ENCODE results near the gene NEK2.
"Not testable (repeated sequence)": the region's sequence is repeated elsewhere in the genome, so short reads cannot be mapped to it uniquely, and the experiment has no call there.

NEK2 gene

DNA sequence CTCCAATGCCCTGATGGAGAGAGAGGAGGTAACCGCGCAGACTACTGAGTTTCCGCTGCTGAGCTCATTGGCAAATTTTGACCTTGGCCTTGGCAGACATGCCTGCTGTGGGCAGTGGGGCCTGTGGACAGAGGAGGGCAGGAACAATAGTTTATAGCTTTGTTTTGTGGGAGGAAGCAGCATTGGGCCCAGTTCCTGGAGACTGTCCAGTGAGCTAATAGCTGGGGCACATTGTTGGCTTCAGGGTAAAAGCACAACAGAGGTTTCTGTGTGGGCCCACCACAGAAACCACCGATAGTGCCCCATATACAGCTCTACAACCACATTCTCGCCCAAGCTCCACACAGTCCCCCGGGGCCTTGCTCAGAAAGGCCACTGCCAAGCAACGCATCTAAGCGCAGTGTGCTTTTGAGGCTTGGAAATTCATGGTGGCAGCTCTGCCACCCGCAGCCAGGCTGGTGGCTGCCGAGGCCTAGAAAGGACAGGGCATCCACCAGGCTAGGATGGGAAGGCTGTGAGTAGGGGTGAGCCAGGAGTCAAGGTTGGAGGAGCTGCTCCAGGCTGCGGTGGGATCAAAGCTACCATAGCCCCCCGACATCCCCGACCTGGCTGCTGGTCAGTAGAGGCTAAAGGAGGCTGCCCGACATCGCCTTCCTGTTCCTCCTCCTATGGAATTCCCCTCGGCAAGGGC, 43.2 kb downstream of the NEK2 start:
- no peak overlapping the region for H3K27ac ChIP-seq (ENCODE audit: low read depth, low read length)
- no peaks in the 10 kb centered on the region for H3K9me3 ChIP-seq (ENCODE audit: control insufficient read depth, insufficient read depth, low read depth, low read length)
- H3K9ac ChIP-seq (ENCODE audit: low read length): no peak overlapping the region
- no peaks in the 10 kb centered on the region for H3K27me3 ChIP-seq (ENCODE audit: control insufficient read depth, insufficient read depth, low read length)
- H3K4me1 ChIP-seq (ENCODE audit: control insufficient read depth, insufficient read depth, low read length): peaks cover 26% of the 10 kb centered on the region
- H3K36me3 ChIP-seq (ENCODE audit: control insufficient read depth, insufficient read depth, low read length): no peaks in the 10 kb centered on the region
- no peak overlapping the region for H3K4me3 ChIP-seq (ENCODE audit: low read depth, low read length)

DNA sequence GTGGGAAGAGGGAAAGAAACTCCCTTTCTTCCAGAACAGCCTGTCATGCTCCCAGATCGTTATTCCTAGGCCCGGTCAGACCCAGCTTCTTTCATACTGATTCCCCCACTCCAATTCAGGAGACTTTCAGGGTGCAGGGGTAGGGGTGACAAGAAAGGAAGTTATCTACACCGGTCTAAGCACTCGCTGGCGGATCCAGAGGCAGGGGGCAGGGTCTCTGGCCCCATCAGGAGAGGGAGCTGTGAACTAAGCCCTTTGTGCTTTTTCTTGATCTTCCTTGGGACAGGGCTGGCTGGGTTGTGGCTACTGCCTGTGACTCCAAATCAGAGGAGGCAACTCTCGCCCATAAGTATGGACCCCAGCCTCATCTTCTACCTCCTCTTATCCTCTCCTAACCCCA, 44.3 kb downstream of the NEK2 start:
- Histone ChIP-seq H3K9me3 (ENCODE audit: control insufficient read depth, insufficient read depth, low read depth, low read length) (no peaks in the 10 kb centered on the region), H3K27me3 (ENCODE audit: control insufficient read depth, insufficient read depth, low read length) (no peaks in the 10 kb centered on the region), H3K4me3 (ENCODE audit: low read depth, low read length) (no peak overlapping the region), H3K9ac (ENCODE audit: low read length) (no peak overlapping the region), H3K36me3 (ENCODE audit: control insufficient read depth, insufficient read depth, low read length) (no peaks in the 10 kb centered on the region), H3K4me1 (ENCODE audit: control insufficient read depth, insufficient read depth, low read length) (peaks cover 26% of the 10 kb centered on the region), H3K27ac (ENCODE audit: low read depth, low read length) (no peak overlapping the region)

DNA sequence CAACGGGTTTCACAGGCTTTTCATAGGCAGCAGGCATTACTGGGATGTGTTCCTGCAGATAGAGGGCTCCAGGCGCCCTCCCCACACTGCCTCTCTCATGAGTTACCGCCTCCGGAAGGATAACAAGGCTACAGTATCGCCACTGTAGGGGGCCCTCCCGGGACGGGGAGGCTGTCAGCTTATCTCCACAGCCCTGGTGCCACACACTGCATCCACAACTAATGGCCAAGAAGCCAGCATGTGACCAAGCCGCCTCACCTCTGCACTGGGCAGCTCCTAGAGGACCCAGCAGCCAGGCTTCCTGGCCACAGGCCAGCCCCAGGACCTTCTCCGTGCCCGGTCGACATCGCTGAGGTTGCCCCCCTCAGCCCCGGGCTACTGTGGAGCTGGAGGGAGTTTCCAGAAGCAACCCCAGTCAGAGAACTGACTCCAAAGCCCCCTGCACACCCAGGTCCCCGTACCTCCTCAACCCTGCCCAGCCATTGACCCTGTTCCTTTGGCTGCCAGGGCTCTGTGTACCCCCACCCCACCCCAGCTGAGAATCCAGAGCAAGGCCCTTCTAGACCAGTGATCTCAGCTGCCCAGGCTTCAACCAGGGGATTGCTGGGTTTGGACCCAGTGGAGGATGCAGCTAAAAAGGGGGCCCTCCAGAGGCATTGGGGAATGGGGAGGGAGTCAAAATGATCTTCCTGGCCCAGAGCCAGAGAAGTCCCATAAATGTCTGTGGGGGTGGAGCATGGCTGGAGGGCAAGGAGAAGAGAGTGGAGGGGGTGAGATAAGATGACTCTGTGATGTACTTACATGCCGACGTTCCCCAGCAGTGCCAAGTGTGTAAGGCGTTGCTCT, 45.0 kb downstream of the NEK2 start:
- H3K4me1 ChIP-seq (ENCODE audit: control insufficient read depth, insufficient read depth, low read length): peaks cover 26% of the 10 kb centered on the region

DNA sequence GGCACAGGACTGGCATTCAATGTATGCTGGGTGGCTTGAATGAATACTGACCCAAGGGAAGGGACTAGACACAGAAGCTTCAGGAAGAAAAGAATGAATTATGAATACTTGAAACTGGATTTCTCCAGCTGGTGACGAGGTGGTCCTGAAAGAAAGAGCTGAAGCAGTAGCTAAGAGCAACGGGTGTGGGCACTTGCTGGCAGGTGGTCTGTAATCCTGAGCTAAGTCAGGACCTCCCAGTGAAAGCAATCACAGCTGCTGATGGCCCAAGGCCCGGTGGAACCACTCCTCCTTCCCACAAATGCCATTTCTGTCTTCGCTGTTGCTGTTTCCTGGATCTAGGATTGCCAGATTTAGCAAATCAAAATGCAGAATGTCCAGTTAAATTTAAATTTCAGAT, 47.0 kb downstream of the NEK2 start:
- Histone ChIP-seq H3K36me3 (ENCODE audit: control insufficient read depth, insufficient read depth, low read length) (no peaks in the 10 kb centered on the region), H3K9me3 (ENCODE audit: control insufficient read depth, insufficient read depth, low read depth, low read length) (no peaks in the 10 kb centered on the region), H3K4me3 (ENCODE audit: low read depth, low read length) (no peak overlapping the region), H3K27me3 (ENCODE audit: control insufficient read depth, insufficient read depth, low read length) (no peaks in the 10 kb centered on the region), H3K27ac (ENCODE audit: low read depth, low read length) (no peak overlapping the region), H3K9ac (ENCODE audit: low read length) (no peak overlapping the region), H3K4me1 (ENCODE audit: control insufficient read depth, insufficient read depth, low read length) (peaks cover 23% of the 10 kb centered on the region)

More for the DNA sequence above, 45.0 kb downstream of the NEK2 start:
- Histone ChIP-seq H3K36me3 (ENCODE audit: control insufficient read depth, insufficient read depth, low read length) (no peaks in the 10 kb centered on the region), H3K27ac (ENCODE audit: low read depth, low read length) (no peak overlapping the region), H3K4me3 (ENCODE audit: low read depth, low read length) (peak overlapping the region; percentile 21; the same call in 1 of the 2 replicates), H3K9me3 (ENCODE audit: control insufficient read depth, insufficient read depth, low read depth, low read length) (no peaks in the 10 kb centered on the region), H3K27me3 (ENCODE audit: control insufficient read depth, insufficient read depth, low read length) (no peaks in the 10 kb centered on the region), H3K9ac (ENCODE audit: low read length) (no peak overlapping the region)

DNA sequence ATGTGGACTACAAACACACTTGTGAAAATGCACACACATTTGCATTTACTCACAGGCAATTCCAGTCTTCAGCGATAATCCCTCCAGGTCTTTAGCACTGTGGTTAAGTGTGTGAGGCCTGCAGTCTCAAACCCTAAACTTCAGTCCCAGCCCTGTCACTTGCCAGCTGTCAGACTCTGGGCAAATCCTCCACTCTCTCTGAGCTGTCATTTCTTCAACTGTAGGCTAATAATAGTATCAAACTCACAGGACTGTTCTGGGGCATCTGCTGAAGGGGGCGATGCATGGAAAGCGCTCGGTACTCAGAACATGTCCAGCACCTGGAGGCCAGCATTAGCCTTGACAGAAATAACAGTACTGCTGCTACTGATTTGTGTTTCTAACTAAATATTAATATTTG, 48.2 kb downstream of the NEK2 start:
- no peak overlapping the region for H3K9ac ChIP-seq (ENCODE audit: low read length)
- H3K4me3 ChIP-seq (ENCODE audit: low read depth, low read length): no peak overlapping the region
- no peaks in the 10 kb centered on the region for H3K36me3 ChIP-seq (ENCODE audit: control insufficient read depth, insufficient read depth, low read length)
- peaks cover 18% of the 10 kb centered on the region for H3K4me1 ChIP-seq (ENCODE audit: control insufficient read depth, insufficient read depth, low read length)
- no peak overlapping the region for H3K27ac ChIP-seq (ENCODE audit: low read depth, low read length)
- no peaks in the 10 kb centered on the region for H3K27me3 ChIP-seq (ENCODE audit: control insufficient read depth, insufficient read depth, low read length)
- no peaks in the 10 kb centered on the region for H3K9me3 ChIP-seq (ENCODE audit: control insufficient read depth, insufficient read depth, low read depth, low read length)

DNA sequence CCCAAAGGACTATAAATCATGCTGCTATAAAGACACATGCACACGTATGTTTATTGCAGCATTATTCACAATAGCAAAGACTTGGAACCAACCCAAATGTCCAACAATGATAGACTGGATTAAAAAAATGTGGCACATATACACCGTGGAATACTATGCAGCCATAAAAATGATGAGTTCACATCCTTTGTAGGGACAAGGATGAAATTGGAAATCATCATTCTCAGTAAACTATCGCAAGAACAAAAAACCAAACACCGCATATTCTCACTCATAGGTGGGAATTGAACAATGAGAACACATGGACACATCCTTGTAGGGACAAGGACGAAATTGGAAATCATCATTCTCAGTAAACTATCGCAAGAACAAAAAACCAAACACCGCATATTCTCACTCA, 49.6 kb downstream of the NEK2 start:
- H3K9me3 ChIP-seq (ENCODE audit: control insufficient read depth, insufficient read depth, low read depth, low read length); H3K36me3 ChIP-seq (ENCODE audit: control insufficient read depth, insufficient read depth, low read length); H3K4me3 ChIP-seq (ENCODE audit: low read depth, low read length); H3K27me3 ChIP-seq (ENCODE audit: control insufficient read depth, insufficient read depth, low read length); H3K9ac ChIP-seq (ENCODE audit: low read length); H3K27ac ChIP-seq (ENCODE audit: low read depth, low read length): not testable (repeated sequence)
- H3K4me1 ChIP-seq (ENCODE audit: control insufficient read depth, insufficient read depth, low read length): peaks cover 12% of the 10 kb centered on the region

DNA sequence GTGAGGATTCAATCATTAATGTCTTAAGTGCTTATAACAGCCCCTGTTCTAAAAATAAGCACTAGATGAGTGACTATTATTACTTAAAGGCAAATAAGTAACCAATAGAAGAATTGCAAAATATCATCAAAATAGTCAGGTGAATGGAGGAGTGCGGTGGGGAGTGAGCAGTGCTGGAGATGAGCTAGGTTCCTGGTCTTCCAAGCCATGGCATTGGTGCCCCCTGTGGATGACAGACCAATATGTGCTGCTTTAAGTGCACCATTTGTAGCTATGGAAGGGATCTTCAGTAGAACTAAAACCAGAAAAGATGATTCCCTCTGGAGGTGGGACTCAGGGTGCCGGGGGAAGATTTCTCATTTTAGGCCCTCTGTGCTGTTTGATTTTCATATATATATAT, 50.4 kb downstream of the NEK2 start:
- no peaks in the 10 kb centered on the region for H3K27me3 ChIP-seq (ENCODE audit: control insufficient read depth, insufficient read depth, low read length)
- H3K4me1 ChIP-seq (ENCODE audit: control insufficient read depth, insufficient read depth, low read length): peaks cover 4% of the 10 kb centered on the region; the same call in 1 of the 2 replicates
- H3K9ac ChIP-seq (ENCODE audit: low read length): no peak overlapping the region
- H3K9me3 ChIP-seq (ENCODE audit: control insufficient read depth, insufficient read depth, low read depth, low read length): no peaks in the 10 kb centered on the region
- no peaks in the 10 kb centered on the region for H3K36me3 ChIP-seq (ENCODE audit: control insufficient read depth, insufficient read depth, low read length)
- no peak overlapping the region for H3K4me3 ChIP-seq (ENCODE audit: low read depth, low read length)
- H3K27ac ChIP-seq (ENCODE audit: low read depth, low read length): no peak overlapping the region

DNA sequence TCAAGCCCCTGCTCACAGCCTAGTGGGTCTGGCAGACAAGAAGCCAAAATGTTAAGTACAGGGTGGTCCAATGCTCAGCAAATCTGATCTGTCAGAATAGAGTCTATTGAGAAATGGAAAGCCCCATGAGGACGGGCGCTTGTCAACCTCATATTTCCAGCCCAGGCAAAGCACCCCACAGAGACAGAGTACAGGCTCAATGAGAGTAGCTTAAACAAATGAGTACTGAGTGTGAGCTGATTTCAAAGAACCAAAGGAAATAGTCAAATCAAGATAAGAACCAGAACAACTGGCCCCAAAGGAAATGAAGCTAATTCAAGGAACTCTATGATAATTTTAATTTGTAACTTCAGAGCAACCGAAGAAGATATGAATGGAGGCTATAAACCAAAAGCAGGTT, 51.9 kb downstream of the NEK2 start:
- Histone ChIP-seq H3K4me1 (ENCODE audit: control insufficient read depth, insufficient read depth, low read length) (peaks cover 3% of the 10 kb centered on the region; the same call in 1 of the 2 replicates), H3K9me3 (ENCODE audit: control insufficient read depth, insufficient read depth, low read depth, low read length) (no peaks in the 10 kb centered on the region), H3K4me3 (ENCODE audit: low read depth, low read length) (no peak overlapping the region), H3K9ac (ENCODE audit: low read length) (no peak overlapping the region), H3K27ac (ENCODE audit: low read depth, low read length) (no peak overlapping the region), H3K36me3 (ENCODE audit: control insufficient read depth, insufficient read depth, low read length) (no peaks in the 10 kb centered on the region), H3K27me3 (ENCODE audit: control insufficient read depth, insufficient read depth, low read length) (no peaks in the 10 kb centered on the region)

DNA sequence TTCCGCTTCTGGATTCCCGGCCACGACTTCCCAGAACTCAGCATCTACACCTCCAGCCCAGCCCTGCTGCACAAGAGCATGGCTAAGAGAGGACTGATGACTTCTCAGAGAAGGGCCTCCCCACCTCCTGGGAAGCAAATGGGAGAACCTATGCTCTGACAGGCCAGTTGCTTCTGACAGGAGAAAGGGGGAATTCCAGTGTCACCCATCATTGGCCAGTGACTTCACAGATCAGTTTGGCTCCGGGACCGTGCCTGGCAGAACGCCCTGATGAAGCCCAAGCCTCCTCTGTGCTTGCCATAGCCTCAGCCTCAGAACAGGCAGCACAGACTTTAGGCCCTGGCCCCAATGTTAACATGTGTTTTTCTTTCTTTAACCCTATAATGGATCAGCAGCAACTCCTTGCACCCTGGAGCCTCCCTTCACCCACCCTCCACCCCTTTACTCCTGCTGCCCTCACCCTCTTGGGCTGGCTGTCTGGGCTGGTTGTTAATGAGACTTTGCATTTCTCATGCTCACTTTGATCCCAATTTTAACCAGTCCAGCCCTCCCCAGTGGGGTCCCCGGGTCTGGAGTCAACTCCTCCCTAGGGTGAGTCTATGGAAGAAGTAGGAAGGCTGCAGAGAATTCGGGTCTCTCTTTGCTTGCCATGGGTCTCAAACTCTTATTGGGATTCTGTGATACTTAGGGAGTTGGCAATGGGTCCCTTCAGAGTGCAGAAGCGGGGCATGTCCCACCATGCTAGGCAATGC, 53.8 kb downstream of the NEK2 start:
- Histone ChIP-seq H3K9ac (ENCODE audit: low read length) (no peak overlapping the region), H3K4me1 (ENCODE audit: control insufficient read depth, insufficient read depth, low read length) (peaks cover 3% of the 10 kb centered on the region; the same call in 1 of the 2 replicates), H3K36me3 (ENCODE audit: control insufficient read depth, insufficient read depth, low read length) (no peaks in the 10 kb centered on the region), H3K27me3 (ENCODE audit: control insufficient read depth, insufficient read depth, low read length) (no peaks in the 10 kb centered on the region), H3K27ac (ENCODE audit: low read depth, low read length) (no peak overlapping the region), H3K4me3 (ENCODE audit: low read depth, low read length) (no peak overlapping the region), H3K9me3 (ENCODE audit: control insufficient read depth, insufficient read depth, low read depth, low read length) (no peaks in the 10 kb centered on the region)

DNA sequence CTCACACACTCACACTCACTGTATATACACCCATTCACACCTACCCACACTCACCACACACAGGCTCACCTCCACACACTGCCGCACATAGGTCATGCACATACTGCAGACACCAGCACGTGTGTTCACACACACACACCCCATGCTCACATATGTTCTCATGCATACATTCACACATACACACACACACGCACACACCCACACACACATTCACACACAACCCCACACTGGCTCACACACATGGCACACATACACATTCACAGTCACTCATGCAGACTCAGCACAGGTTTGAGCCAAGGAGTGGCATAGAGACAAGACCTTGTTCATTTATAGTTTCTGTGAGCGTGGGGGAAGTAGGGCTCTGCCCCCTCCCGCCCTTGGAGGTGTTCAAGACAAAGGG, 55.3 kb downstream of the NEK2 start:
- no peaks in the 10 kb centered on the region for H3K27me3 ChIP-seq (ENCODE audit: control insufficient read depth, insufficient read depth, low read length)
- H3K4me1 ChIP-seq (ENCODE audit: control insufficient read depth, insufficient read depth, low read length): peaks cover 3% of the 10 kb centered on the region; the same call in 1 of the 2 replicates
- H3K27ac ChIP-seq (ENCODE audit: low read depth, low read length): no peak overlapping the region
- no peaks in the 10 kb centered on the region for H3K36me3 ChIP-seq (ENCODE audit: control insufficient read depth, insufficient read depth, low read length)
- H3K9me3 ChIP-seq (ENCODE audit: control insufficient read depth, insufficient read depth, low read depth, low read length): no peaks in the 10 kb centered on the region
- no peak overlapping the region for H3K9ac ChIP-seq (ENCODE audit: low read length)
- H3K4me3 ChIP-seq (ENCODE audit: low read depth, low read length): no peak overlapping the region

All from HUES6 (cell line).